NT2/D1 (cell line): Measurements from ENCODE around the gene TMEM45A.

Source experiments
- DNase-seq: peaks from one replicate; pipeline ENCODE4 v3.0.0-alpha.2; 2011; ENCODE audit warnings: low read depth, low spot score
- H3K27me3 ChIP-seq: 2 replicates; pipeline ENCODE4 v1.6.0; 2011; ENCODE audit warnings: mild to moderate bottlenecking; ENCODE audit not compliant: insufficient read length, insufficient read depth
- H3K36me3 ChIP-seq: 2 replicates; pipeline ENCODE4 v1.6.1; 2011; ENCODE audit warnings: mild to moderate bottlenecking, low read length, mixed read lengths; ENCODE audit not compliant: insufficient read depth, insufficient read length
- H3K4me1 ChIP-seq: 2 replicates; pipeline ENCODE4 v1.5.1; 2011; ENCODE audit not compliant: insufficient read depth, insufficient read length
- H3K4me3 ChIP-seq: 2 replicates; pipeline ENCODE4 v1.5.1; 2011; ENCODE audit warnings: low read depth; ENCODE audit not compliant: insufficient read length
- H3K9ac ChIP-seq: 2 replicates; pipeline ENCODE4 v1.6.0; 2011; ENCODE audit warnings: low read depth; ENCODE audit not compliant: insufficient read length
- H3K9me3 ChIP-seq: 2 replicates; pipeline ENCODE4 v1.5.1; 2011; ENCODE audit warnings: mild to moderate bottlenecking, low read length; ENCODE audit not compliant: insufficient read depth
- SUZ12 ChIP-seq: IDR thresholded peaks from 2 replicates; pipeline ENCODE4 v1.6.1; 2011; ENCODE audit not compliant: insufficient read length, insufficient read depth; ENCODE audit errors: extremely low read depth
- YY1 ChIP-seq: IDR thresholded peaks from 2 replicates; pipeline ENCODE4 v1.6.1; 2011; ENCODE audit not compliant: insufficient read length, insufficient read depth
- ZNF274 ChIP-seq: IDR thresholded peaks from 2 replicates; pipeline ENCODE4 v1.6.1; 2011; ENCODE audit warnings: mild to moderate bottlenecking, low read depth, low read length

The TMEM45A gene

DNA sequence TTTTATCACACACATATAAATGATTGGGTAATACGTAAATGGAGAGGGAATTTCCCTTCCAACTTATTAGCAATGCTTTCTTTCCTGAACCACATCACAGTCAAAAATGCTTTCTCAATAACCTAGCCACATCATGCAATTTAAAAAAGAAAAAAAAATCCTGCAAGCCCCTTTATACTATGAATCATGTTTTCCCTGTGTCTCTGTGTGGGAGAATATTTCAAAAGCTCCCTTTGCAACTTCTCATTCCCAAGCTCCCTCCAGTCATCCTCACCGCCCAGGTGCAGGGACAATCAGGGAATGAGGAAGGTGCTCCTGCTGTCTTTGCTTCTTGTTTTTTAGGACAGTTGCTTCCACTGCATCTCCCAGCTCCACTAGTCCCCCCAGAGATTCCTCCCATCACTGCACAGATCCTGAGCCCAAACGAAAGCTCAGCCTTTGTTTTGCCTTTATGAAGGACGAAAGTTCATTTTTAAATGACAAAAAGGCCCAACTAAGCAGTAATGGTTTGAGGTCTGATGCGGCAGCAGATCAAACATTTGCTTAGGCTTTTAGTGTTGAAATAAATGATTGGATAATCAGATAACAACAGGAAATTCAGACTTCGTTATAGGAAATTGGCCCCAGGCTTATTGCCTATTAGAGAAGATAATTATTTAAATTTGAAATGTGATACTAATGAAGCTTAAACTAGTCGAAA lies 69.2 kb downstream of the TMEM45A start:
- peak; percentile 57 for DNase-seq
- no peak overlapping the region for H3K9ac ChIP-seq
- H3K27me3 ChIP-seq: no peaks in the 10 kb centered on the region
- H3K4me1 ChIP-seq: no peaks in the 10 kb centered on the region
- no peak for TF ChIP-seq ZNF274
- TF ChIP-seq YY1: no peak
- TF ChIP-seq SUZ12: no peak
- H3K36me3 ChIP-seq: no peaks in the 10 kb centered on the region
- no peak overlapping the region for H3K4me3 ChIP-seq
- H3K9me3 ChIP-seq: no peaks in the 10 kb centered on the region

DNA sequence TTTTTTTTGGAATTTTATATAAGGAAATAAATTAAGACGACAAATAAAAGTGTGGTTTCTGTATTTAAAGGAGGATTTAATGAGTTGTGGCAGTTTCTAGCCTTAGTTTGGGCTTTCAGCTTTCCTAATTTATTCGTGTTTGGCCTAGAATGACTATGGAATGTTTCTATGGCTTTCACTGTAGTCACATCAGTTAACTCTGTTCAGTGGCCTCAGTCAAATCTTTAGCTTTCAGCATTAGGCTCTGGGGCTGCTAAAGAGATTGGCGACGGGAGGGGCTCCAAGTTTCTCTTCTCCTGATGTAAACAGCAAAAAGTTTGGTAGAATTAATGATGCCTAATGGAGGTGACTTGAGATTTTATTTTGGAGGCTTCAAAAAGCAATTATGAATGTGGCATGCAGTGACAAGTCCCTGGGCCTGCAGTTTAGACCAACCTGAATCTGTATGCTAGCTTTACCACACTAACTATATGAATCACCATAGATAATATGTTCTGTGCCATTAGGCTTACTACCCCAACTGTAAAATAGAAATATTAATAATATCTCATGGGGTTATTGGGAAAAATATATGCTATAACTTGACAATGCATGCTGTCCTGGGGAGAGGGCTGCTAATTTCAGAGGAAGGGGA lies 69.9 kb downstream of the TMEM45A start:
- DNase-seq: no peak
- Histone ChIP-seq H3K9ac (no peak overlapping the region), H3K36me3 (no peaks in the 10 kb centered on the region), H3K4me3 (no peak overlapping the region), H3K9me3 (no peaks in the 10 kb centered on the region), H3K4me1 (no peaks in the 10 kb centered on the region), H3K27me3 (no peaks in the 10 kb centered on the region)
- no peak for TF ChIP-seq ZNF274

DNA sequence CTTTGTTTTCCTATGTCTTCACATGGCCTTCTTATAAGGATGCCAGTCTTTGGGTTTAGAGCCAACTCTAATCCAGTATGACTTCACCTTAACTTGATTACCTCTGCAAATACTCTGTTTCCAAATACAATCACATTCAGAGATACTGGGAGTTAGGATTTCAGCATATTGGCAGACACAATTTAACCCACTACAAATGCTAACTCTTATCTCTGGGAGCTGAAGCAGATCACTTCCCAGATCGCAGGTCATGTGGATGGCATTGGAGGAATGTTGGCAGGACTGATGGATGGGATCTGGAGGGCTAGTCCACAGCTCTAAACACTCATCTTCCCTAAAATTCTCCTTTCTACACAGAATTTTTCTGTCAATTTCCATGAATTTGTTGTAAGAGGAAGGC lies 70.8 kb downstream of the TMEM45A start:
- no peak overlapping the region for H3K4me3 ChIP-seq
- TF ChIP-seq ZNF274: no peak
- no peak for TF ChIP-seq SUZ12
- TF ChIP-seq YY1: no peak
- DNase-seq: no peak
- no peaks in the 10 kb centered on the region for H3K9me3 ChIP-seq
- H3K27me3 ChIP-seq: no peaks in the 10 kb centered on the region
- H3K4me1 ChIP-seq: no peaks in the 10 kb centered on the region
- no peaks in the 10 kb centered on the region for H3K36me3 ChIP-seq
- H3K9ac ChIP-seq: no peak overlapping the region

DNA sequence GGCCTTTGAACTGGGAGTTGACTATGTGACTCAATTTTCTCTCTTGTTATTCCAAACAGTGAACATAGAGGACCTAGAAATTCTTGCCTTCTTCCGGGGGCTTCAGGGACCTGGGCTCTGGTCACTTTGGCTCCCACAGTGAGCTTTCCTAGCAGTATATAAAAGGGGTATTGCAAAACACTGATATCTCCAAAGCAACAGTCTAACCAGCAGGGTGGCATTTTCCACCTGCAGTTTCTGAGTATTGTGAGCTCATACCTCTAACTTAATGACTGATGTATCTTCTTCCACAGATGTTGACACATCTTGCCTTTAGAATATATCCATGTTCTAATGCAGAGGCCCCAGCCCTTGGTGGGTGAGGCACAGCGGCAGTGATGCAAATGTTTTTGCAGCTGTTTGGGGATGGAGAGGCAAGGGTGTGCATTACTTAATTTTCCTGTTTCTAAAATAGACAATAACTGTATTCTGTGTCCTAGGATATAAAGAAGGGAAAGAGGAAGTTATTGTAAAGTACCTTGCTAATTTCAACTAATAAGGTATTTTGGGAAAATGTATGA lies 71.3 kb downstream of the TMEM45A start:
- Histone ChIP-seq H3K4me1 (no peaks in the 10 kb centered on the region), H3K9me3 (no peaks in the 10 kb centered on the region), H3K36me3 (no peaks in the 10 kb centered on the region), H3K4me3 (no peak overlapping the region), H3K9ac (no peak overlapping the region), H3K27me3 (no peaks in the 10 kb centered on the region)
- no peak for DNase-seq
- TF ChIP-seq YY1: no peak
- TF ChIP-seq SUZ12: no peak
- TF ChIP-seq ZNF274: no peak

DNA sequence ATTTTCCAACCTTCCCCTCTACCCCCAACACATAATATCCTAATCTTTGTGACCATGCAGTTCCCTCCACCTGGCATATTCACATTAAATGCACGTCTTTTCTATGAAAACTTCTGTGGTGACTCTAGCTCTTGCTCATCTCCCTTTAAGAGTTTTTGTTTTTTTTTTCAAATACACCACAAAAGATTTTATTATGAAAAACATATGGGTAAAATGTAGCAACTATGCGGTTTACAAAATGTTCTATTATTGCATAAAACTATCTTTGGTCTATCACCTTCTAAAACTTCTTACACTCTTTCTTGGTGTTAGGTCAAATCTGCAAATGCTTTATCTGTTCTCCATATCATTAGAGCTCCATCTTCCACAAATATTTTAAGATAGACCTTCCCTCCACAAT lies 78.4 kb downstream of the TMEM45A start:
- DNase-seq: no peak
- TF ChIP-seq YY1 (no peak), SUZ12 (no peak), ZNF274 (no peak)
- no peak overlapping the region for H3K4me3 ChIP-seq
- no peaks in the 10 kb centered on the region for H3K4me1 ChIP-seq
- H3K9me3 ChIP-seq: no peaks in the 10 kb centered on the region
- H3K27me3 ChIP-seq: no peaks in the 10 kb centered on the region
- no peaks in the 10 kb centered on the region for H3K36me3 ChIP-seq
- H3K9ac ChIP-seq: no peak overlapping the region

DNA sequence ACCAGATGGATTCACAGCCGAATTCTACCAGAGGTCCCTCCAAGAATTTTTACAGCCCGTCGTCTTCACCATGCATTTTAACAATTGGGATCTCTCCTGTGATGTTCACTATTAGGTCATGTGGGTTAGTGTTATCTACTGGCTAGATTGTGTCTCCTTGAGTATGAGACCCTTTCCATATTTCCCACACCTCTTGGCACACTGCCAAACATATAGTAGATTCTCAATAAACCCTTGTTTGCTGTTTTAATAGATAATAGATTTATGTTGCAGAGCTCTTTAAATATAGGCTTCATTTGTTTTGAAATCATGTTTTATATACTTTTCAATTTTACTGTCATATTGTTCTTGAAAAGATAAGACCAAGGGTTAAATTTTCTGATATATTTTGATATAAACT lies 82.1 kb downstream of the TMEM45A start:
- no peak for DNase-seq
- Histone ChIP-seq H3K4me3 (no peak overlapping the region), H3K4me1 (no peaks in the 10 kb centered on the region), H3K9ac (no peak overlapping the region), H3K27me3 (no peaks in the 10 kb centered on the region), H3K36me3 (no peaks in the 10 kb centered on the region), H3K9me3 (no peaks in the 10 kb centered on the region)
- TF ChIP-seq SUZ12: no peak
- no peak for TF ChIP-seq ZNF274
- no peak for TF ChIP-seq YY1

DNA sequence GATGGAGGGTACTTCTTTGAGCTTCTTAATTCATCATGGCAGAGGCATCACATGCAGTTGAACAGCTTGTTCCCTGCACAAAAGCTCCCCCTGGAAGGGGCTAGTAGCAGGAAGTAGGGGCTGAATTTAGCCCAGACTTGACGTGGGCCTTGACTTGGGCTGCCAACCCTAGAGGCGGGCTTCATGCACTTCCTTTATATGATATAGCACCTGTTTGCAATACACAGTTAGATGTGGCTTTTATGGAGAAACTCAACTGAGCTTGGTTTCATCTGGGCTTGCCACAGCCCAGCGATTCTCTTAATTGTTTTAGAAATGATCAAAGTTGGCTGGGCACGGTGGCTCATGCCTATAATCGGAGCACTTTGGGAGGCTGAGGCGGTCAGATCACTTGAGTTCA lies 83.3 kb downstream of the TMEM45A start:
- no peak for DNase-seq
- no peak for TF ChIP-seq ZNF274
- no peak for TF ChIP-seq YY1
- TF ChIP-seq SUZ12: no peak

More for the DNA sequence above, 83.3 kb downstream of the TMEM45A start:
- H3K4me1 ChIP-seq: no peaks in the 10 kb centered on the region
- no peaks in the 10 kb centered on the region for H3K27me3 ChIP-seq
- no peak overlapping the region for H3K9ac ChIP-seq
- H3K9me3 ChIP-seq: no peaks in the 10 kb centered on the region
- no peaks in the 10 kb centered on the region for H3K36me3 ChIP-seq
- H3K4me3 ChIP-seq: no peak overlapping the region
